GM12878 (cell line): ENCODE measurements around the gene IRX5. TPM values are rescaled to one million over a fixed set of nuclear protein-coding genes. Genes with fewer than 3 reads are reported as not detected.

ENCODE experiments used
- ATAC-seq: fragments of 200-7000 bp; cut with Tn5 transposase; 3 replicates; pipeline ENCODE4 v1.9.1; 2020; ENCODE audit warnings: mild to moderate bottlenecking, moderate library complexity
- BruUV-seq: library from RNA; stranded (reverse); fragments of 400-500 nt; replicated peaks from 2 replicates; lab custom pipeline; 2021; lab: Mats Ljungman, UMichigan
- CTCF ChIA-PET: fragments of 300-600 bp; sonication (Branson Sonifier 250); formaldehyde crosslinking; extraction: SDS; loops from one replicate; lab custom pipeline; 2021; ENCODE audit warnings: inconsistent platforms; lab: Yijun Ruan, JAX
- POLR2A ChIA-PET: fragments of 350-600 bp; formaldehyde crosslinking; extraction: SDS; loops from one replicate; lab custom pipeline; 2021; ENCODE audit warnings: inconsistent platforms; lab: Charles Lee
- RAD21 ChIA-PET: fragments of 300-600 bp; sonication (Branson Sonifier 250); formaldehyde crosslinking; loops from one replicate; lab custom pipeline; 2023; ENCODE audit warnings: antibody characterized with exemption; ENCODE audit not compliant: unreplicated experiment; lab: Charles Lee
- SMC1A ChIA-PET: fragments of 300-600 bp; sonication (Branson Sonifier 250); formaldehyde crosslinking; loops from one replicate; lab custom pipeline; 2023; ENCODE audit not compliant: unreplicated experiment, uncharacterized antibody; lab: Charles Lee
- DNase-seq: peaks from one replicate; pipeline ENCODE4 v3.0.0-alpha.2; 2011; ENCODE audit warnings: low read depth, low spot score
- FAIRE-seq: peaks from 3 replicates; lab custom pipeline; 2011; peaks lifted over from hg19 to GRCh38; lab: Jason Lieb, UNC
- H2AFZ ChIP-seq: 2 replicates; pipeline ENCODE4 v1.6.0; 2011; ENCODE audit warnings: low read depth, low read length, control low read depth; ENCODE audit not compliant: control insufficient read depth
- H3K27ac ChIP-seq: 2 replicates; pipeline ENCODE4 v1.5.1; 2011; ENCODE audit warnings: control low read depth; ENCODE audit not compliant: control insufficient read depth, insufficient read depth
- H3K27me3 ChIP-seq, 2 experiments: replicated peaks in 1 of 2; 2 replicates each; pipeline versions ENCODE4 v1.6.0 to v1.6.1; 2011; ENCODE audit warnings: low read length in 1 of 2; ENCODE audit not compliant: control insufficient read depth in 2 of 2, insufficient read depth in 2 of 2
- H3K36me3 ChIP-seq, 2 experiments: 2 replicates each; pipeline ENCODE4 v1.5.1; 2011; ENCODE audit warnings: low read length in 1 of 2; ENCODE audit not compliant: control insufficient read depth in 2 of 2, insufficient read depth in 2 of 2
- H3K4me1 ChIP-seq: 2 replicates; pipeline ENCODE4 v1.6.1; 2011; ENCODE audit warnings: mild to moderate bottlenecking, low read length, moderate library complexity, mixed read lengths; ENCODE audit not compliant: control insufficient read depth, insufficient read depth
- H3K4me2 ChIP-seq: 2 replicates; pipeline ENCODE4 v1.6.0; 2011; ENCODE audit warnings: control low read depth; ENCODE audit not compliant: control insufficient read depth, insufficient read depth
- H3K4me3 ChIP-seq: fragments of 200-600 bp; sonication (generic); 2 replicates; pipeline ENCODE4 v1.5.1; 2016
- H3K79me2 ChIP-seq: 2 replicates; pipeline ENCODE4 v1.6.0; 2011; ENCODE audit warnings: low read length; ENCODE audit not compliant: control insufficient read depth, insufficient read depth
- H3K9ac ChIP-seq: 2 replicates; pipeline ENCODE4 v1.8.0; 2011; ENCODE audit warnings: low read length, control low read depth, mixed read lengths; ENCODE audit not compliant: control insufficient read depth, insufficient read depth
- H3K9me3 ChIP-seq: replicated peaks from 3 replicates; pipeline ENCODE4 v1.5.1; 2011; ENCODE audit warnings: mild to moderate bottlenecking, low read length; ENCODE audit not compliant: control insufficient read depth, insufficient read depth
- H4K20me1 ChIP-seq: 2 replicates; pipeline ENCODE4 v1.6.0; 2011; ENCODE audit not compliant: control insufficient read depth, insufficient read depth
- E2F4 ChIP-seq: IDR thresholded peaks from 2 replicates; pipeline ENCODE4 v1.6.1; 2012; ENCODE audit warnings: low read depth, low read length, improper control_type of control experiment
- HDAC6 ChIP-seq: fragments of 200-600 bp; sonication (generic); IDR thresholded peaks from one replicate; pipeline ENCODE4 v1.8.0; 2017; ENCODE audit warnings: antibody characterized with exemption; ENCODE audit not compliant: unreplicated experiment
- JUNB ChIP-seq: IDR thresholded peaks from 2 replicates; pipeline ENCODE4 v1.6.1; 2016; ENCODE audit warnings: antibody characterized with exemption, mild to moderate bottlenecking
- MTA3 ChIP-seq: IDR thresholded peaks from 2 replicates; pipeline ENCODE4 v1.6.1; 2012; ENCODE audit warnings: low read length, inconsistent platforms, borderline replicate concordance
- PKNOX1 ChIP-seq: fragments of 450-650 bp; IDR thresholded peaks from 2 replicates; pipeline ENCODE4 v1.6.1; 2016; ENCODE audit warnings: mild to moderate bottlenecking
- POLR2A ChIP-seq: IDR thresholded peaks from 2 replicates; pipeline ENCODE4 v1.6.1; 2011; ENCODE audit warnings: low read depth, mild to moderate bottlenecking, low read length
- RAD21 ChIP-seq: IDR thresholded peaks from 2 replicates; pipeline ENCODE4 v1.6.1; 2011; ENCODE audit warnings: mild to moderate bottlenecking, low read depth, low read length, moderate library complexity; ENCODE audit not compliant: insufficient read depth
- RFX5 ChIP-seq: IDR thresholded peaks from 2 replicates; pipeline ENCODE4 v1.6.1; 2011; ENCODE audit warnings: low read depth, low read length, improper control_type of control experiment
- SIN3A ChIP-seq: IDR thresholded peaks from 2 replicates; pipeline ENCODE4 v1.6.1; 2012; ENCODE audit warnings: low read depth, low read length, improper control_type of control experiment
- SIX5 ChIP-seq: IDR thresholded peaks from 2 replicates; pipeline ENCODE4 v1.6.1; 2011; ENCODE audit warnings: mild to moderate bottlenecking, low read depth, low read length, moderate library complexity; ENCODE audit not compliant: severe bottlenecking
- ZNF207 ChIP-seq: fragments of 450-650 bp; IDR thresholded peaks from 2 replicates; pipeline ENCODE4 v1.6.1; 2014; ENCODE audit warnings: antibody characterized with exemption, mild to moderate bottlenecking, borderline replicate concordance
- ZNF274 ChIP-seq: IDR thresholded peaks from one replicate; pipeline ENCODE4 v1.8.0; 2011; ENCODE audit not compliant: insufficient read length, insufficient read depth
- WGBS: methylation state at CpG from one replicate; pipeline ENCODE4 v1.1.6; 2016; ENCODE audit warnings: low lambda C conversion rate; ENCODE audit not compliant: insufficient replicate concordance, insufficient coverage; ENCODE audit errors: missing lambda C conversion rate; 5-methylcytosine and 5-hydroxymethylcytosine counted together
- in situ Hi-C: fragments of 300-500 bp; cut with MboI; formaldehyde crosslinking; loops from 9 replicates; pipeline ENCODE4 v1.14.3; 2018; ENCODE audit warnings: mixed read lengths
- intact Hi-C: fragments of 100-400 bp; cut with micrococcal nuclease; formaldehyde crosslinking; loops from one replicate; pipeline ENCODE4 v1.14.2; 2022; ENCODE audit not compliant: unreplicated experiment
- polyA plus RNA-seq, 11 experiments: library from polyadenylated mRNA; depleted of rRNA in 4 of 11; unstranded in 6 of 11; stranded (reverse) in 5 of 11; fragments of >200 nt; fragmentation: Nextera tagmentation in 4 of 11; fragmentation: Illumina TruSeq in 1 of 11; extraction: Ambion mirVana in 4 of 11; extraction: Trizol in 1 of 11; gene quantifications; 1 replicate in 1 of 11; 2 replicates in 10 of 11; pipeline versions ENCODE4 v1.2.1 to v1.2.3, GENCODE V29; 2011 to 2016; ENCODE audit warnings: inconsistent platforms in 2 of 11, missing spikeins in 2 of 11, low read depth in 1 of 11
- total RNA-seq, 4 experiments: library from RNA; depleted of rRNA in 3 of 4; stranded (reverse); fragments of >200 nt in 3 of 4; fragmentation: Illumina TruSeq in 1 of 4; extraction: Trizol in 1 of 4; gene quantifications; 2 replicates each; pipeline versions ENCODE4 v1.2.1 to v1.2.3, GENCODE V29; 2013 to 2021

IRX5 gene
- total and polyA plus RNA-seq, 10 of the 15 experiments (the other 5 are each of a cell fraction or from before 2014, with no cell fraction given) = 0.08 TPM; not detected in 9

DNA sequence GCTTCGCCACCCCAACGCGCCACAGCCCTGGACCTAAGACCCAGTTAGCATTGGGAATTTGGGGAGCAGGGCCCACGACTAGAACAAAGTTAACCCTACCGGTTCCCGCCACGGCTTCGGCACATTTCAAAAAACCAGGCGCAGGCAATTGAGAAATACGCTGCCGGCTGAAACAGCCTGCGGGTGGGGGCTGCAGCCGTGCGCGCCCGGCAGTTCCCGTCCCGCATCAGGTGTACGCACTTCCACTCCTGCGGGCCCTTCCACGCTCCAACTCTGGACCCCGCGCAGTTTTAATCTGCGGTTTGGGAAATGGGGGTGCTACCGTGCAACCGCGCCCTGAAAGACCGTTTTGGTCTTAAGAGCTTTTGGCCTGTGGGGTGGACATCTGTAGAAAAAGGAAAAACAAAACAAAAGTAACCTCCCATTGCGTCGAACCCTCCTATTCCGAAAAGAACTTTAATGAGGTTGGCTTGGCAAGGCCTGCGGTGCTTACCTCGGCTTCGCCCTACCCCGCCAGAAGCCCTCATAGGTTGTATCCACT is 7.1 kb downstream of the IRX5 start:
- 40% methylated on average over 35 of the region's 35 CpGs for WGBS
- H3K27me3 ChIP-seq = peaks cover 9 to 34% of the 10 kb centered on the region in 2 experiments
- no peaks in the 10 kb centered on the region for H3K4me1 ChIP-seq
- ATAC-seq (no peak), DNase-seq (no peak), FAIRE-seq (no peak)
- no peaks in the 10 kb centered on the region; the same call in 1 of the 3 replicates for H3K9me3 ChIP-seq
- H3K4me3 ChIP-seq = no peak overlapping the region
- no peak overlapping the region for H3K27ac ChIP-seq
- no peaks in the 10 kb centered on the region for H3K36me3 ChIP-seq
- no peak overlapping the region for H3K9ac ChIP-seq
- in situ Hi-C loops (no loop called here), intact Hi-C loops (no loop called here)
- POLR2A ChIA-PET = no interaction called here
- CTCF ChIA-PET = no interaction called here
- H3K79me2 ChIP-seq = no peaks in the 10 kb centered on the region
- H3K4me2 ChIP-seq = no peak overlapping the region
- TF ChIP-seq ZNF207 (no peak), SIN3A (no peak), JUNB (no peak), RFX5 (no peak), PKNOX1 (no peak), MTA3 (no peak), ZNF274 (no peak), SIX5 (no peak), HDAC6 (no peak), POLR2A (no peak), RAD21 (no peak), E2F4 (no peak)
- RAD21 ChIA-PET = no interaction called here
- H2AFZ ChIP-seq = no peak overlapping the region
- SMC1A ChIA-PET = no interaction called here
- no TSS peak for BruUV-seq
- no peaks in the 10 kb centered on the region for H4K20me1 ChIP-seq
